K562 (cell line): ENCODE measurements around the gene NARF. TPM values are rescaled to one million over a fixed set of nuclear protein-coding genes. Genes with fewer than 3 reads are reported as not detected.
A peak's percentile ranks its signal among the peaks of the same experiment; 100 is the strongest.

Experiments used
- ATF7 ChIP-seq: fragments of 450-650 bp; IDR thresholded peaks from 2 replicates; pipeline ENCODE4 v1.7.1; 2014; ENCODE audit warnings: mild to moderate bottlenecking, moderate library complexity
- C11orf30 ChIP-seq: fragments of 450-650 bp; IDR thresholded peaks from 2 replicates; pipeline ENCODE4 v1.6.1; 2016; ENCODE audit warnings: low read depth, mild to moderate bottlenecking
- CXXC5 ChIP-seq: fragments of 250-450 bp; sonication (Bioruptor Pico); IDR thresholded peaks from 2 replicates; pipeline ENCODE4 v1.8.0; 2022; ENCODE audit warnings: inconsistent platforms, mild to moderate bottlenecking, moderate library complexity
- EP400 ChIP-seq: fragments of 450-650 bp; IDR thresholded peaks from 2 replicates; pipeline ENCODE4 v1.6.1; 2017; ENCODE audit warnings: antibody characterized with exemption, mild to moderate bottlenecking, moderate library complexity
- ESRRB ChIP-seq: fragments of 250-450 bp; sonication (Bioruptor Pico); IDR thresholded peaks from 2 replicates; pipeline ENCODE4 v1.5.0; 2020; ENCODE audit warnings: mild to moderate bottlenecking, moderate library complexity, borderline replicate concordance
- EWSR1 ChIP-seq: fragments of 450-650 bp; IDR thresholded peaks from 2 replicates; pipeline ENCODE4 v1.6.1; 2018; ENCODE audit warnings: borderline replicate concordance, mild to moderate bottlenecking, low read depth, moderate library complexity; ENCODE audit not compliant: partially characterized antibody
- HMG20A ChIP-seq: fragments of 450-650 bp; formaldehyde crosslinking; conservative IDR thresholded peaks from 2 replicates; pipeline ENCODE4 v1.4.0; 2020; ENCODE audit warnings: mild to moderate bottlenecking, mixed read lengths
- JUND ChIP-seq, 2 experiments: IDR thresholded peaks; 2 replicates in 1 of 2; 3 replicates in 1 of 2; pipeline ENCODE4 v1.6.1; 2011; ENCODE audit warnings: borderline replicate concordance in 2 of 2, low read depth in 2 of 2, low read length in 2 of 2, improper control_type of control experiment in 1 of 2, missing biosample characterization in 1 of 2, missing genetic modification characterization in 1 of 2, missing genetic modification reagents in 1 of 2
- MBD2 ChIP-seq: sonication (generic); IDR thresholded peaks from 2 replicates; pipeline ENCODE4 v1.6.1; 2016; ENCODE audit warnings: low read depth, borderline replicate concordance
- MEF2A ChIP-seq: IDR thresholded peaks from 2 replicates; pipeline ENCODE4 v1.6.1; 2011; ENCODE audit warnings: low read depth, mild to moderate bottlenecking, low read length, moderate library complexity; ENCODE audit not compliant: control insufficient read depth
- NCOA1 ChIP-seq: fragments of 450-650 bp; IDR thresholded peaks from 2 replicates; pipeline ENCODE4 v1.6.1; 2016; ENCODE audit warnings: low read depth
- NCOA6 ChIP-seq: fragments of 450-650 bp; IDR thresholded peaks from 2 replicates; pipeline ENCODE4 v1.6.1; 2017; ENCODE audit warnings: mild to moderate bottlenecking
- PURB ChIP-seq: sonication (generic); formaldehyde crosslinking; IDR thresholded peaks from 2 replicates; pipeline ENCODE4 v1.9.0; 2021; ENCODE audit warnings: low read depth, mild to moderate bottlenecking, missing genetic modification reagents
- SMC3 ChIP-seq: conservative IDR thresholded peaks from 2 replicates; pipeline ENCODE4 v1.6.1; 2011; ENCODE audit warnings: low read depth, low read length, improper control_type of control experiment; ENCODE audit not compliant: insufficient read depth
- TOE1 ChIP-seq, 2 experiments: fragments of 450-650 bp in 1 of 2; sonication (generic) in 1 of 2; formaldehyde crosslinking in 1 of 2; IDR thresholded peaks; 2 replicates each; pipeline versions ENCODE4 v1.7.1 to v1.8.0; 2016 to 2022; ENCODE audit warnings: borderline replicate concordance in 2 of 2, mild to moderate bottlenecking in 2 of 2, antibody characterized with exemption in 1 of 2, inconsistent platforms in 1 of 2, low read depth in 1 of 2, missing genetic modification reagents in 1 of 2, moderate library complexity in 1 of 2
- TRIM28 ChIP-seq: fragments of 450-650 bp; IDR thresholded peaks from 2 replicates; pipeline ENCODE4 v1.6.1; 2017
- ZNF197 ChIP-seq: fragments of 200-800 bp; sonication (Bioruptor generic); IDR thresholded peaks from 2 replicates; pipeline ENCODE4 v1.6.1; 2016; ENCODE audit warnings: low read depth, missing genetic modification characterization, missing compliant biosample characterization
- ZNF217 ChIP-seq: sonication (generic); formaldehyde crosslinking; IDR thresholded peaks from 2 replicates; pipeline ENCODE4 v1.8.0; 2022; ENCODE audit warnings: mild to moderate bottlenecking, missing genetic modification reagents
- ZNF699 ChIP-seq: fragments of 250-450 bp; sonication (Bioruptor Pico); IDR thresholded peaks from 2 replicates; pipeline ENCODE4 v1.8.0; 2021; ENCODE audit warnings: mild to moderate bottlenecking, moderate library complexity; ENCODE audit not compliant: insufficient replicate concordance
- polyA plus RNA-seq, 8 experiments: library from polyadenylated mRNA; depleted of rRNA in 4 of 8; stranded (reverse) in 5 of 8; unstranded in 3 of 8; fragments of >200 nt; fragmentation: Nextera tagmentation in 2 of 8; fragmentation: Illumina TruSeq in 1 of 8; extraction: Ambion mirVana in 2 of 8; extraction: Trizol in 1 of 8; gene quantifications; 2 replicates each; pipeline versions ENCODE4 v1.2.1 to v1.2.3, GENCODE V29; 2011 to 2014; ENCODE audit warnings: inconsistent platforms in 1 of 8, missing spikeins in 1 of 8
- total RNA-seq, 7 experiments: library from RNA; depleted of rRNA in 6 of 7; stranded (reverse); fragments of >200 nt in 6 of 7; fragmentation: Illumina TruSeq in 2 of 7; extraction: Trizol in 2 of 7; gene quantifications; 2 replicates each; pipeline versions ENCODE4 v1.2.1 to v1.2.3, GENCODE V29; 2011 to 2021; ENCODE audit warnings: low replicate concordance in 1 of 7
- TF ChIP-seq, protein P1 (sequence below), 2 experiments: fragments of 450-650 bp; IDR thresholded peaks; 2 replicates each; pipeline ENCODE4 v1.6.1; 2016
- TF ChIP-seq, protein P2 (sequence below): fragments of 450-650 bp; formaldehyde crosslinking; conservative IDR thresholded peaks from 2 replicates; pipeline ENCODE4 v1.4.0; 2022; ENCODE audit warnings: mild to moderate bottlenecking, missing genetic modification characterization
- TF ChIP-seq, protein P3 (sequence below): sonication (generic); IDR thresholded peaks from 2 replicates; pipeline ENCODE4 v1.6.1; 2016
- TF ChIP-seq, protein P4 (sequence below): fragments of 450-650 bp; IDR thresholded peaks from 2 replicates; pipeline ENCODE4 v1.6.1; 2016; ENCODE audit warnings: low read depth, mild to moderate bottlenecking, moderate library complexity

Gene NARF
- total and polyA plus RNA-seq, 9 of the 15 experiments (the other 6 are each of a cell fraction or from before 2014, with no cell fraction given) = 60.4 to 423 (median 132) TPM

DNA sequence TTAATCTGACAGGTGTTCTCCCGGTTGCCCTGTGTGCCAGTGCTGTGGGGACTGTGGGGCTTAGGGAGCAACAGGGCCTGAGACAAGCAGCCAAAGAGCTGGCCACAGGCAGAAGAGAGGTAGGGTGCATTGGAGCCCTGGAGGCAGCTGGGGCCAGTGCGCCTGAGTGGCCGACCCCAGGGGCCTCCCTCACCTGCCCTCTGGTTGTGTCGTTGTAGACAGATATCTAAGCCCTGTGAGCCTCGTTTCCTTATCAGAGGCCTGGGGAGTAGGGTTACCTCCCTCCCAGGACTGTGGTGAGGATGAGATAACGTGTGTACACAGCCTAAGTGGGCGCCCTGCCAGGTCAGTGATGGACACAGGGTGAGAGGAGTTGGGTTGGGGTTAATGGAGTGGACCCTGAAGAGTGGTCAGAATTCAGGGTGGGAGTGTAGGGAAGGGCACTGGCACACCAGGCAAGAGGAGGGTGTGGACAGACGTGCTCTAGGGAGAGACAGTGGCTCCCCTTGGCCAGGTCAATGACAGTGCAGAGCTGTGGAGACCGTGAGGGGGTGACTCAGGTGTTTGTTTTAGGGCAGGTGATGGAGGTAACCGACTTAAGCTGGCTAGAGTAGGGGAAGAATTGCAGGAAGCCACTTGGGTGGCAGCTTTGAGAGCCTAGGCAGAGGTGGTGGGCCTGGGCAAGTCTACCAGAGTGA lies 3.4 kb downstream of the NARF start (continued):
- TF ChIP-seq HMG20A (CRISPR knock-in tag) (no peak), MEF2A (0 out of 2 replicates have a peak, but pooled peaks have one; percentile 48), ATF7 (peak; percentile 89), EP400 (peak; percentile 73), TRIM28 (peak; percentile 59; the same call in 1 of the 2 replicates), TOE1 (IDR thresholded peaks at IDR 0.05; ENCODE audit: borderline replicate concordance) (peak; percentile 79), TOE1 (CRISPR knock-in tag; IDR thresholded peaks at IDR 0.05; ENCODE audit: borderline replicate concordance, low read depth) (no peak; the same call in 1 of the 2 replicates), C11orf30 (peak; percentile 69), SMC3 (no peak), MBD2 (peak; percentile 89), ZNF217 (no peak), JUND (IDR thresholded peaks at IDR 0.05; ENCODE audit: borderline replicate concordance, low read depth, low read length) (peak; percentile 83), JUND (tag; IDR thresholded peaks at IDR 0.05; ENCODE audit: borderline replicate concordance, low read depth, low read length) (peak; percentile 87; the same call in 2 of the 3 replicates), ZNF197 (CRISPR knock-in tag) (peak; percentile 39; the same call in 1 of the 2 replicates), ZNF699 (CRISPR knock-in tag) (no peak), NCOA6 (no peak), PURB (CRISPR knock-in tag) (no peak), CXXC5 (CRISPR knock-in tag) (peak; percentile 98), ESRRB (CRISPR knock-in tag) (no peak), EWSR1 (no peak), NCOA1 (peak; percentile 94)
- TF ChIP-seq, protein P1, sequence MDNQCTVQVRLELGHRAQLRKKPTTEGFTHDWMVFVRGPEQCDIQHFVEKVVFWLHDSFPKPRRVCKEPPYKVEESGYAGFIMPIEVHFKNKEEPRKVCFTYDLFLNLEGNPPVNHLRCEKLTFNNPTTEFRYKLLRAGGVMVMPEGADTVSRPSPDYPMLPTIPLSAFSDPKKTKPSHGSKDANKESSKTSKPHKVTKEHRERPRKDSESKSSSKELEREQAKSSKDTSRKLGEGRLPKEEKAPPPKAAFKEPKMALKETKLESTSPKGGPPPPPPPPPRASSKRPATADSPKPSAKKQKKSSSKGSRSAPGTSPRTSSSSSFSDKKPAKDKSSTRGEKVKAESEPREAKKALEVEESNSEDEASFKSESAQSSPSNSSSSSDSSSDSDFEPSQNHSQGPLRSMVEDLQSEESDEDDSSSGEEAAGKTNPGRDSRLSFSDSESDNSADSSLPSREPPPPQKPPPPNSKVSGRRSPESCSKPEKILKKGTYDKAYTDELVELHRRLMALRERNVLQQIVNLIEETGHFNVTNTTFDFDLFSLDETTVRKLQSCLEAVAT (IDR thresholded peaks at IDR 0.05) = peak; percentile 30 to 83; a peak in 3 of 4 replicates
- TF ChIP-seq, protein P2, sequence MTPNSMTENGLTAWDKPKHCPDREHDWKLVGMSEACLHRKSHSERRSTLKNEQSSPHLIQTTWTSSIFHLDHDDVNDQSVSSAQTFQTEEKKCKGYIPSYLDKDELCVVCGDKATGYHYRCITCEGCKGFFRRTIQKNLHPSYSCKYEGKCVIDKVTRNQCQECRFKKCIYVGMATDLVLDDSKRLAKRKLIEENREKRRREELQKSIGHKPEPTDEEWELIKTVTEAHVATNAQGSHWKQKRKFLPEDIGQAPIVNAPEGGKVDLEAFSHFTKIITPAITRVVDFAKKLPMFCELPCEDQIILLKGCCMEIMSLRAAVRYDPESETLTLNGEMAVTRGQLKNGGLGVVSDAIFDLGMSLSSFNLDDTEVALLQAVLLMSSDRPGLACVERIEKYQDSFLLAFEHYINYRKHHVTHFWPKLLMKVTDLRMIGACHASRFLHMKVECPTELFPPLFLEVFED = peak; percentile 85; the same call in 1 of the 2 replicates
- TF ChIP-seq, protein P3, sequence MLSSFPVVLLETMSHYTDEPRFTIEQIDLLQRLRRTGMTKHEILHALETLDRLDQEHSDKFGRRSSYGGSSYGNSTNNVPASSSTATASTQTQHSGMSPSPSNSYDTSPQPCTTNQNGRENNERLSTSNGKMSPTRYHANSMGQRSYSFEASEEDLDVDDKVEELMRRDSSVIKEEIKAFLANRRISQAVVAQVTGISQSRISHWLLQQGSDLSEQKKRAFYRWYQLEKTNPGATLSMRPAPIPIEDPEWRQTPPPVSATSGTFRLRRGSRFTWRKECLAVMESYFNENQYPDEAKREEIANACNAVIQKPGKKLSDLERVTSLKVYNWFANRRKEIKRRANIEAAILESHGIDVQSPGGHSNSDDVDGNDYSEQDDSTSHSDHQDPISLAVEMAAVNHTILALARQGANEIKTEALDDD = peak; percentile 91
- TF ChIP-seq, protein P4, sequence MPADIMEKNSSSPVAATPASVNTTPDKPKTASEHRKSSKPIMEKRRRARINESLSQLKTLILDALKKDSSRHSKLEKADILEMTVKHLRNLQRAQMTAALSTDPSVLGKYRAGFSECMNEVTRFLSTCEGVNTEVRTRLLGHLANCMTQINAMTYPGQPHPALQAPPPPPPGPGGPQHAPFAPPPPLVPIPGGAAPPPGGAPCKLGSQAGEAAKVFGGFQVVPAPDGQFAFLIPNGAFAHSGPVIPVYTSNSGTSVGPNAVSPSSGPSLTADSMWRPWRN = peak; percentile 92
